ENCODE results near the gene FHIT.
A peak's percentile ranks its signal among the peaks of the same experiment; 100 is the strongest.

FHIT gene

GRCh38 chr3:60013241-60013640 lies 1238.0 kb downstream of the FHIT start:
- no peaks in the 10 kb centered on the region for H4K20me1 ChIP-seq (ENCODE audit: control insufficient read depth, insufficient read depth, low read depth, low read length)
- no peak overlapping the region for H3K4me2 ChIP-seq (ENCODE audit: low read length)
- H3K4me1 ChIP-seq (ENCODE audit: control insufficient read depth, low read length), result peaks cover 26% of the 10 kb centered on the region
- H3K79me2 ChIP-seq (ENCODE audit: control insufficient read depth, low read length), result no peaks in the 10 kb centered on the region
- H3K9me2 ChIP-seq (replicated peaks; ENCODE audit: control insufficient read depth, low read length), result no peaks in the 10 kb centered on the region
- no peaks in the 10 kb centered on the region for H3K27me3 ChIP-seq (ENCODE audit: control insufficient read depth, low read length)
- no peak overlapping the region for H3K4me3 ChIP-seq (ENCODE audit: low read length)
- no peak for TF ChIP-seq CTCF (IDR thresholded peaks at IDR 0.05; ENCODE audit: low read depth, low read length, poor library complexity, severe bottlenecking)
- no peak for TF ChIP-seq EZH2phosphoT487 (IDR thresholded peaks at IDR 0.05; ENCODE audit: borderline replicate concordance, low read length)
- H3K27ac ChIP-seq (ENCODE audit: low read depth, low read length), result no peak overlapping the region
- no peaks in the 10 kb centered on the region for H3K9me3 ChIP-seq (ENCODE audit: control insufficient read depth, insufficient read depth, low read length)
- no peaks in the 10 kb centered on the region for H3F3A ChIP-seq (ENCODE audit: control insufficient read depth, insufficient read depth)
- H3K36me3 ChIP-seq (ENCODE audit: control insufficient read depth, low read length), result no peaks in the 10 kb centered on the region

- Histone ChIP-seq H3F3A (ENCODE audit: control insufficient read depth, insufficient read depth) (no peaks in the 10 kb centered on the region), H3K9me3 (ENCODE audit: control insufficient read depth, insufficient read depth, low read length) (no peaks in the 10 kb centered on the region), H3K27ac (ENCODE audit: low read depth, low read length) (no peak overlapping the region), H3K4me1 (ENCODE audit: control insufficient read depth, low read length) (peaks cover 13% of the 10 kb centered on the region), H3K36me3 (ENCODE audit: control insufficient read depth, low read length) (no peaks in the 10 kb centered on the region), H3K4me2 (ENCODE audit: low read length) (peak overlapping the region; percentile 37), H3K4me3 (ENCODE audit: low read length) (no peak overlapping the region; the same call in 1 of the 2 replicates), H4K20me1 (ENCODE audit: control insufficient read depth, insufficient read depth, low read depth, low read length) (no peaks in the 10 kb centered on the region), H3K79me2 (ENCODE audit: control insufficient read depth, low read length) (no peaks in the 10 kb centered on the region), H3K27me3 (ENCODE audit: control insufficient read depth, low read length) (no peaks in the 10 kb centered on the region), H3K9me2 (replicated peaks; ENCODE audit: control insufficient read depth, low read length) (no peaks in the 10 kb centered on the region)
- no peak for TF ChIP-seq EZH2phosphoT487 (IDR thresholded peaks at IDR 0.05; ENCODE audit: borderline replicate concordance, low read length)
- TF ChIP-seq CTCF (IDR thresholded peaks at IDR 0.05; ENCODE audit: low read depth, low read length, poor library complexity, severe bottlenecking), result no peak
Observed at GRCh38 chr3:60011218-60011617, 1240.0 kb downstream of the FHIT start.

GRCh38 chr3:60010781-60011180 lies 1240.5 kb downstream of the FHIT start:
- H3K4me3 ChIP-seq (ENCODE audit: low read length), result no peak overlapping the region; the same call in 1 of the 2 replicates
- H3K9me2 ChIP-seq (replicated peaks; ENCODE audit: control insufficient read depth, low read length), result no peaks in the 10 kb centered on the region
- no peaks in the 10 kb centered on the region for H3K79me2 ChIP-seq (ENCODE audit: control insufficient read depth, low read length)
- peak overlapping the region; percentile 37 for H3K4me2 ChIP-seq (ENCODE audit: low read length)
- no peaks in the 10 kb centered on the region for H3K9me3 ChIP-seq (ENCODE audit: control insufficient read depth, insufficient read depth, low read length)
- H4K20me1 ChIP-seq (ENCODE audit: control insufficient read depth, insufficient read depth, low read depth, low read length), result no peaks in the 10 kb centered on the region
- no peaks in the 10 kb centered on the region for H3K27me3 ChIP-seq (ENCODE audit: control insufficient read depth, low read length)
- H3K4me1 ChIP-seq (ENCODE audit: control insufficient read depth, low read length), result peaks cover 13% of the 10 kb centered on the region
- TF ChIP-seq EZH2phosphoT487 (IDR thresholded peaks at IDR 0.05; ENCODE audit: borderline replicate concordance, low read length), result no peak
- no peak for TF ChIP-seq CTCF (IDR thresholded peaks at IDR 0.05; ENCODE audit: low read depth, low read length, poor library complexity, severe bottlenecking)
- no peaks in the 10 kb centered on the region for H3K36me3 ChIP-seq (ENCODE audit: control insufficient read depth, low read length)
- H3K27ac ChIP-seq (ENCODE audit: low read depth, low read length), result no peak overlapping the region
- no peaks in the 10 kb centered on the region for H3F3A ChIP-seq (ENCODE audit: control insufficient read depth, insufficient read depth)
